SJCRH30 (cell line): ENCODE measurements around the gene SHOC2. TPM values are rescaled to one million over a fixed set of nuclear protein-coding genes. Genes with fewer than 3 reads are reported as not detected.

Experiments
- DNase-seq, 2 experiments: peaks; one replicate each; pipeline ENCODE4 v3.0.0-alpha.2; 2015 to 2020
- H3K27ac ChIP-seq: fragments of 250-450 bp; sonication (Bioruptor Pico); 2 replicates; pipeline ENCODE4 v1.5.1; 2020; ENCODE audit warnings: mild to moderate bottlenecking, moderate library complexity
- H3K27me3 ChIP-seq: fragments of 250-450 bp; sonication (Bioruptor Pico); 2 replicates; pipeline ENCODE4 v1.5.1; 2020; ENCODE audit warnings: mild to moderate bottlenecking, moderate library complexity
- H3K36me3 ChIP-seq: fragments of 250-450 bp; sonication (Bioruptor Pico); 2 replicates; pipeline ENCODE4 v1.5.1; 2020; ENCODE audit warnings: mild to moderate bottlenecking, moderate library complexity
- H3K4me1 ChIP-seq: fragments of 250-450 bp; sonication (Bioruptor Pico); 2 replicates; pipeline ENCODE4 v1.5.1; 2020; ENCODE audit warnings: mild to moderate bottlenecking, moderate library complexity
- H3K4me3 ChIP-seq: fragments of 250-450 bp; sonication (Bioruptor Pico); 2 replicates; pipeline ENCODE4 v1.5.1; 2020; ENCODE audit warnings: mild to moderate bottlenecking, moderate library complexity
- H3K9me3 ChIP-seq: fragments of 250-450 bp; sonication (Bioruptor Pico); replicated peaks from 2 replicates; pipeline ENCODE4 v1.5.1; 2020; ENCODE audit warnings: mild to moderate bottlenecking, moderate library complexity
- total RNA-seq: library from RNA; depleted of rRNA; stranded (reverse); fragments of >200 nt; shearing (Covaris generic); gene quantifications from 2 replicates; pipeline ENCODE4 v1.2.3, GENCODE V29; 2014

Gene SHOC2
- total RNA-seq, 1 experiment from 2014 or later = 29.0 TPM

GRCh38 chr10:110973400-110973799 lies 54.0 kb downstream of the SHOC2 start:
- no peaks in the 10 kb centered on the region for H3K36me3 ChIP-seq
- H3K9me3 ChIP-seq = 0 out of 2 replicates have a peak, but pooled peaks cover 4% of the 10 kb centered on the region
- no peaks in the 10 kb centered on the region for H3K27me3 ChIP-seq
- no peaks in the 10 kb centered on the region for H3K4me1 ChIP-seq
- no peak overlapping the region for H3K4me3 ChIP-seq
- H3K27ac ChIP-seq = no peak overlapping the region
- DNase-seq = no peak

DNA sequence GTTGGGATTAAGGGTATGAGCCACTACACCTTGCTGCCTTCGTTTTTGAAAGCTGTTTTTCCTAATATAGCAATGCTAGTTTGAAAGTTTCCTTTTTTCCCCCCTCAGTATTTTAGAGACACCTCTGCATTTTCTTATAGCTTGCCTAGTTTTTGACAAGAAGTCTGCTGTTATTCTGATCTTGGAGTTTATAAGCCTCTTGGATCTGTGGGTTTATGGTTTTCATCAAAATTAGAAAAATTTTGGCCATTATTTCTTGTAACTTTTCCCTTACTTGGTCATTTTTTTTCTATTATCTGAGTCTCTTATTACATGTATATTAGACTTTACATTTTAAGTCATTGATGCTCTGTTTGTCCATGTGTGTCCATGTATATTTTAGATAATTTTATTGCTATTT lies 57.2 kb downstream of the SHOC2 start:
- Histone ChIP-seq H3K4me3 (no peak overlapping the region), H3K27ac (no peak overlapping the region), H3K4me1 (no peaks in the 10 kb centered on the region), H3K36me3 (no peaks in the 10 kb centered on the region), H3K27me3 (no peaks in the 10 kb centered on the region), H3K9me3 (0 out of 2 replicates have a peak, but pooled peaks cover 4% of the 10 kb centered on the region)
- no peak for DNase-seq

DNA sequence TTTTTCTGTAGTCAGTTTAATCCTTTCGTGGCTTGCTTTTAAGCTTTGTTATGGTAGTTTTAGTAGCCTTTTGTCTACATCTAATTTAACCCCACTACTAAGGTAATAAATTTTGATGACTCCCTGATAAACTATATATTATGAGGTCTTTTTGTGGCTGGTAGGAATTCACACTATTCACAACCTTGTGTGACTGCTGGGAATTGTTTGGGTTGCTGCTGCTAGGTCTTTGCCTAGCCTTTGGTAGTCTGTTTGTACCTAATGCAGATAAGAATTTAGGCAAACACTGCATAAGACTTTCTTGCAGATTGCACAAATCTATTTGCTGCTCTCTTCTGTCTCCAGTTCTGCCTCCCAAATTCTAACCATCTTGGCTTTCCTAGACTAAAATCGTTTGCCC lies 58.3 kb downstream of the SHOC2 start:
- H3K27me3 ChIP-seq = no peaks in the 10 kb centered on the region
- no peak overlapping the region for H3K4me3 ChIP-seq
- DNase-seq = no peak
- H3K27ac ChIP-seq = no peak overlapping the region
- H3K4me1 ChIP-seq = no peaks in the 10 kb centered on the region
- H3K36me3 ChIP-seq = no peaks in the 10 kb centered on the region
- H3K9me3 ChIP-seq = 0 out of 2 replicates have a peak, but pooled peaks cover 4% of the 10 kb centered on the region

- Histone ChIP-seq H3K9me3 (0 out of 2 replicates have a peak, but pooled peaks cover 4% of the 10 kb centered on the region), H3K27ac (no peak overlapping the region)
- DNase-seq = no peak
Observed at GRCh38 chr10:110978204-110978603, 58.8 kb downstream of the SHOC2 start.

GRCh38 chr10:110979611-110980010 lies 60.2 kb downstream of the SHOC2 start:
- DNase-seq = no peak
- Histone ChIP-seq H3K4me3 (no peak overlapping the region), H3K27ac (no peak overlapping the region), H3K4me1 (no peaks in the 10 kb centered on the region), H3K9me3 (0 out of 2 replicates have a peak, but pooled peaks cover 4% of the 10 kb centered on the region), H3K27me3 (no peaks in the 10 kb centered on the region), H3K36me3 (no peaks in the 10 kb centered on the region)

More at GRCh38 chr10:110978204-110978603, 58.8 kb downstream of the SHOC2 start:
- Histone ChIP-seq H3K27me3 (no peaks in the 10 kb centered on the region), H3K36me3 (no peaks in the 10 kb centered on the region), H3K4me1 (no peaks in the 10 kb centered on the region), H3K4me3 (no peak overlapping the region)

DNA sequence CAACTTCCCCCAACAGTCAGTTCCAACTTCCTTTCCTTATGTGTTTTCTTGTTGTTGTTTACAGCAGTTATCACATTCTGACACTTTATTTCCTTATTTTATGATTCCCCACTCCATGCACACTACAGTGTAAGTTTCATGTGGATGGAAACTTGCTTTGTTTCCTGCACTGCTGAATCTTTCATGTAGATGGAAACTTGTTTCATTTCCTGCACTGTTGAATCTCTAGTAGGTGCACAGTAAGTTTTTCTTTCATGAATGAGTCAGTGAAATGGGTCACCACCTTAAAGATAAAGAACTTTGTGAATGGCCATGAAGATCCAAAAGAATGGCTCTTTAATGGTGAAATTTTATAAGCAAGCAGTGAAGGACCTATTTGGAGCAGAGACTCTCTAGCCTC lies 61.4 kb downstream of the SHOC2 start:
- Histone ChIP-seq H3K36me3 (no peaks in the 10 kb centered on the region), H3K9me3 (0 out of 2 replicates have a peak, but pooled peaks cover 4% of the 10 kb centered on the region), H3K27me3 (no peaks in the 10 kb centered on the region), H3K27ac (no peak overlapping the region), H3K4me3 (no peak overlapping the region), H3K4me1 (no peaks in the 10 kb centered on the region)
- DNase-seq = no peak

GRCh38 chr10:110983466-110983865 lies 64.1 kb downstream of the SHOC2 start:
- H3K27ac ChIP-seq = no peak overlapping the region
- H3K4me3 ChIP-seq = no peak overlapping the region
- DNase-seq = no peak
- no peaks in the 10 kb centered on the region for H3K27me3 ChIP-seq
- H3K36me3 ChIP-seq = peaks cover 3% of the 10 kb centered on the region; the same call in 1 of the 2 replicates
- no peaks in the 10 kb centered on the region for H3K4me1 ChIP-seq
- H3K9me3 ChIP-seq = no peaks in the 10 kb centered on the region

DNA sequence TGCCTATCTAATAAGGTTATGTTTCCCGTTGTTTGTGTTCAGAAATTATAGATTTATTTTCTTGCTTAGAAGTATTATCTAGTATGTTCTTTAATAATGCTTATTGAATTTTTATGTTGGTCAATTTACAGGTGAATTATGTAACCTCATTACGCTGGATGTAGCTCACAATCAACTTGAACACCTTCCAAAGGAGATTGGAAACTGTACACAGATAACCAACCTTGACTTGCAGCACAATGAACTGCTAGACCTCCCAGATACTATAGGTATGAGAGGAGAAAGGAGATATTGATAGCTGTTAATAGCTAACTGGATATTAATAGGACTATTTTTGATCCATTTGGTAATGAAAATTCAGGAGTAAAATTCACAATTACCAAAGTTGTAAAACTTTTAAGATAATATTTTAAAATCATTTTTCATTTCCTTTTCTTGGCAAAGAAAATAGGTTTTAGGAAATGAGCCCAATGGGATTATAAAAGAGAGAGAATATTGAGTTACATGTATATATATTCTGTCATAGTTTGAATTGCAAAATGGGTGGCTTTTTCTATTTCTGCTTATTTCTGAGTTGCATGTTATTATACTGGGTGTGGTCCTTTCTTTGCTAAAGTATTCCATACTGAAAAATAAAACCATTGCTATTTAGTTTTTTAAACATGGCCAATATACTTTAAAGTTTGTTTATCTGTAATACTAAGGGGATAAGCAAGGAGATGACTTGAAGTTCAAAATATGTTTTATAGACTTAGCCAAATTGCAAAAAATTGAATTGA lies 66.3 kb downstream of the SHOC2 start:
- Histone ChIP-seq H3K27ac (no peak overlapping the region), H3K36me3 (peaks cover 3% of the 10 kb centered on the region; the same call in 1 of the 2 replicates), H3K27me3 (no peaks in the 10 kb centered on the region), H3K4me3 (no peak overlapping the region), H3K9me3 (no peaks in the 10 kb centered on the region), H3K4me1 (no peaks in the 10 kb centered on the region)
- no peak for DNase-seq

DNA sequence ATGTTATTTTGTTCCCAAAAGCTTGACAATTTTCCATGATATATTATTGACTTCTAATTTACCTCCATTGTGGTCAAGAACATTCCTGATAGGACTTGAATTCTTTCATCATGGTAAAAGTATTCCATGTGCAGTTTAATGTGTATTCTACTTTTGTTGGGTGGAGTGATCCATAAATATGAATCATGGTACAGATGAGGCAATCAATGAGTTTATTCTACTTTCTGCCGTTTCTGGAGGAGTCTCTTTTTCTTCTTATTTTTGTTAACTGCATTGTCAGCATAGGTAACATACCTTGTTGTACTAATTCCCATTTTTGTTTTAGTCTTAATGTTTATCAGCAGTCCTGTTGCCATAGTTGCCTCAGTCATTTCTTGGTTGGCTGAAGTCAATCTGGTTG lies 69.6 kb downstream of the SHOC2 start:
- H3K9me3 ChIP-seq = no peaks in the 10 kb centered on the region
- H3K4me1 ChIP-seq = peaks cover 26% of the 10 kb centered on the region
- peaks cover 3% of the 10 kb centered on the region; the same call in 1 of the 2 replicates for H3K36me3 ChIP-seq
- no peak overlapping the region for H3K4me3 ChIP-seq
- no peaks in the 10 kb centered on the region for H3K27me3 ChIP-seq
- no peak for DNase-seq
- H3K27ac ChIP-seq = no peak overlapping the region

DNA sequence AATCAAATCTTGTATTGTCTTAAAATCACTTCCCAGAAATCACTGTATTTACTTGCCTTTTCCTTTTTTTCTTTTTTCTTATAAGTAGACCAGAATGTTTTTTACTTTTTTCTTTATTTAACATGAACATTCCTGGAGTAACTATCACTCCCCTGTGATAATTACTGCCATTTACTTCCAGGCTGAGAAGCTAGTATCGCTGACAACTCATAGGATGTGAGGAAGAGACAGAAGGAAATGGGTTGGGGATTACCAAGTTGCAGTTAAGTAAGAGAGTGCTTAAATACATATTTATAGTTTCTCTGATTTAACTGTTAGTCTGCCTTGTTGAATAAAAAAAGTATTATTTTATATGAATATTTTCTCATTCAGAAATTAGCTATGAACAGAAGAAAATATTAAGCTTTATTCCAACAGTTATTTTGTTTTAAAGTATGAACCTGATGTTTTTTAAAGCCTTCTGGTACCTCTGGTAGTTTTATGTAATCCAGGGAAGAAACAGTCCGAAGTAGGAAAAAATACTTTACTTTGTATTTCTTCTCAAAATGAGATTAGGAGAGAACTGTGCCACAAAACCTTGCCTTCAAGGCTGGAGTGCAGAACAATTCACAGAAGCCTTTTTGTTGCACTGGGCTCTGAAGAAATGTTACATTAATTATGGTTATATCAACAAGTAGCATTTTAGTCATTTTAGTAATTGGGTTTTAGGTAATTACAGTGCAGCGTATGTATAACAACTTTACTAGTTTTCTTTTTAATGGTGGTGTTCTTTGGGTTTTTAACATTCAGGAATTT lies 72.8 kb downstream of the SHOC2 start:
- no peak overlapping the region for H3K4me3 ChIP-seq
- no peaks in the 10 kb centered on the region; the same call in 1 of the 2 replicates for H3K36me3 ChIP-seq
- no peaks in the 10 kb centered on the region for H3K27me3 ChIP-seq
- DNase-seq = no peak
- peaks cover 26% of the 10 kb centered on the region for H3K4me1 ChIP-seq
- no peak overlapping the region for H3K27ac ChIP-seq
- no peaks in the 10 kb centered on the region for H3K9me3 ChIP-seq

DNA sequence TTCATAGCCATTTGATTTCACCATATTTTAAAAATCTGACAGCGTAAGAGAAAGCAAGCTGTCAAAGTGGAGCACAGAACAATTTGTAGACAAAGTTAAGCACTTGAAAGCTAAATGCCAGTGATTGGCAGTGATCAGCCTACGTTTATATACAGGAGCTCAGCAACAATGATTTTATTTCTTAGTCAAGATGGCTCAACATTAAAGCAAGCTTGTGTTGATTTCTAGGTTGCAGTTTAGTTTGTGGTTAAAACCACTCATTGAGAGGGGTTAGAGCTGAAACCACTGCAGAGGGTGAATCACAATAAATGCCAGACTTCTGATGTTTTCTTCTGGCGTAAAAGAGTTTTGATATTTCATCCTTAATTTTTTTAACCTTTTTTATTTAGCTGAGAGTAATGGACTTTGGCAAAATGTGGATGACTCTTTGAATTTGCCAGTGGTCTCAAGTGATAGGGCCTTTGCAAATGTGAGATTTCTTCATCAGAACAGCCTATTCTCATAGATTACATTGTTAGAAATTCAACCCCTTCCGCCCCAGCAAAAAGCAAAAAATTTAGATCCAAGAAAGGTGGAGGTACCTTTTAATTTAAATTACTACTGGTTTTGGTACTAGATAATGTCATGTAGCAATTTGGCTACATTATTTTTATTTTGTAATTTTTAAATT lies 73.8 kb downstream of the SHOC2 start:
- H3K4me3 ChIP-seq = no peak overlapping the region
- DNase-seq = peak in 1 of 2 experiments; percentile 28
- H3K27ac ChIP-seq = no peak overlapping the region
- no peaks in the 10 kb centered on the region for H3K27me3 ChIP-seq
- H3K4me1 ChIP-seq = peaks cover 26% of the 10 kb centered on the region
- H3K36me3 ChIP-seq = no peaks in the 10 kb centered on the region
- no peaks in the 10 kb centered on the region for H3K9me3 ChIP-seq

GRCh38 chr10:110994406-110995086 lies 75.1 kb downstream of the SHOC2 start:
- DNase-seq = no peak
- H3K36me3 ChIP-seq = no peaks in the 10 kb centered on the region
- H3K9me3 ChIP-seq = no peaks in the 10 kb centered on the region
- H3K27me3 ChIP-seq = no peaks in the 10 kb centered on the region
- peaks cover 26% of the 10 kb centered on the region for H3K4me1 ChIP-seq
- H3K4me3 ChIP-seq = no peak overlapping the region
- H3K27ac ChIP-seq = no peak overlapping the region

GRCh38 chr10:110995301-110995700 lies 75.9 kb downstream of the SHOC2 start:
- no peak for DNase-seq
- 0 out of 2 replicates have a peak, but pooled peaks cover under 1% of the 10 kb centered on the region for H3K36me3 ChIP-seq
- H3K4me1 ChIP-seq = peaks cover 26% of the 10 kb centered on the region

GRCh38 chr10:110996256-110996655 lies 76.9 kb downstream of the SHOC2 start:
- no peaks in the 10 kb centered on the region for H3K27me3 ChIP-seq
- peaks cover 21% of the 10 kb centered on the region for H3K4me1 ChIP-seq
- no peak overlapping the region for H3K27ac ChIP-seq
- no peaks in the 10 kb centered on the region for H3K9me3 ChIP-seq
- peaks cover 7% of the 10 kb centered on the region; the same call in 1 of the 2 replicates for H3K36me3 ChIP-seq
- DNase-seq = no peak
- no peak overlapping the region for H3K4me3 ChIP-seq

More at GRCh38 chr10:110995301-110995700, 75.9 kb downstream of the SHOC2 start:
- no peak overlapping the region for H3K4me3 ChIP-seq
- no peak overlapping the region for H3K27ac ChIP-seq
- no peaks in the 10 kb centered on the region for H3K27me3 ChIP-seq
- H3K9me3 ChIP-seq = no peaks in the 10 kb centered on the region
